Measurements from ENCODE around the gene BCAR3. TPM values are rescaled to one million over a fixed set of nuclear protein-coding genes. Genes with fewer than 3 reads are reported as not detected.
"Not testable (repeated sequence)": the region's sequence is repeated elsewhere in the genome, so short reads cannot be mapped to it uniquely, and the experiment has no call there.

Gene BCAR3
- total RNA-seq, 1 donor from 2014 or later = 16.8 TPM

- DNase-seq (ENCODE audit: low spot score) (no peak), ATAC-seq (no peak)
These were observed 26.3 kb upstream of the BCAR3 start for GRCh38 chr1:93707956-93708355.

GRCh38 chr1:93705892-93706500 is 24.4 kb upstream of the BCAR3 start:
- ATAC-seq (no peak), DNase-seq (ENCODE audit: low spot score) (no peak)

GRCh38 chr1:93704052-93704451 is 22.4 kb upstream of the BCAR3 start:
- DNase-seq (ENCODE audit: low spot score) = no peak
- peak; percentile 73 for ATAC-seq

- ATAC-seq (peak; percentile 88), DNase-seq (ENCODE audit: low spot score) (no peak)
These were observed 22.0 kb upstream of the BCAR3 start for GRCh38 chr1:93703643-93704042.

- DNase-seq (ENCODE audit: low spot score) = no peak
- ATAC-seq = peak; percentile 41
These were observed 21.2 kb upstream of the BCAR3 start for GRCh38 chr1:93702828-93703183.

GRCh38 chr1:93702111-93702827 is 20.6 kb upstream of the BCAR3 start:
- peak; percentile 11 for ATAC-seq

GRCh38 chr1:93701629-93702028 is 20.0 kb upstream of the BCAR3 start:
- no peak for DNase-seq (ENCODE audit: low spot score)
- ATAC-seq = no peak

More at GRCh38 chr1:93702111-93702827, 20.6 kb upstream of the BCAR3 start:
- no peak for DNase-seq (ENCODE audit: low spot score)

GRCh38 chr1:93700532-93701469 is 19.2 kb upstream of the BCAR3 start:
- DNase-seq (ENCODE audit: low spot score) (no peak), ATAC-seq (no peak)

GRCh38 chr1:93699503-93700168 is 18.0 kb upstream of the BCAR3 start:
- ATAC-seq (no peak), DNase-seq (ENCODE audit: low spot score) (no peak)

- ATAC-seq = no peak
These were observed 17.4 kb upstream of the BCAR3 start for GRCh38 chr1:93699049-93699384.

GRCh38 chr1:93698329-93699048 is 16.9 kb upstream of the BCAR3 start:
- ATAC-seq (no peak), DNase-seq (ENCODE audit: low spot score) (no peak)

More at GRCh38 chr1:93699049-93699384, 17.4 kb upstream of the BCAR3 start:
- no peak for DNase-seq (ENCODE audit: low spot score)

GRCh38 chr1:93697566-93697965 is 15.9 kb upstream of the BCAR3 start:
- not testable (repeated sequence) for ATAC-seq; DNase-seq (ENCODE audit: low spot score)

GRCh38 chr1:93695411-93696005 is 13.9 kb upstream of the BCAR3 start:
- no peak for ATAC-seq
- no peak for DNase-seq (ENCODE audit: low spot score)

- ATAC-seq = no peak
These were observed 13.2 kb upstream of the BCAR3 start for GRCh38 chr1:93694819-93695218.

GRCh38 chr1:93694039-93694438 is 12.4 kb upstream of the BCAR3 start:
- DNase-seq (ENCODE audit: low spot score) (no peak), ATAC-seq (no peak)

More at GRCh38 chr1:93694819-93695218, 13.2 kb upstream of the BCAR3 start:
- DNase-seq (ENCODE audit: low spot score) = no peak

- DNase-seq (ENCODE audit: low spot score) (no peak), ATAC-seq (no peak)
These were observed 11.4 kb upstream of the BCAR3 start for GRCh38 chr1:93692983-93693591.

GRCh38 chr1:93692451-93692861 is 10.8 kb upstream of the BCAR3 start:
- DNase-seq (ENCODE audit: low spot score) (no peak), ATAC-seq (no peak)

- no peak for DNase-seq (ENCODE audit: low spot score)
- no peak for ATAC-seq
These were observed 10.4 kb upstream of the BCAR3 start for GRCh38 chr1:93692026-93692425.
